K562 (cell line): ENCODE data around the gene OR7A10. TPM values are rescaled to one million over a fixed set of nuclear protein-coding genes. Genes with fewer than 3 reads are reported as not detected.

Experiments
- HDAC1 ChIP-seq, 2 experiments: fragments of 450-650 bp; IDR thresholded peaks; 2 replicates each; pipeline ENCODE4 v1.6.1; 2016 to 2017; ENCODE audit warnings: inconsistent platforms in 1 of 2, mild to moderate bottlenecking in 1 of 2, moderate library complexity in 1 of 2
- NR2C1 ChIP-seq, 2 experiments: fragments of 450-650 bp; IDR thresholded peaks; 2 replicates each; pipeline ENCODE4 v1.6.1; 2017; ENCODE audit warnings: mild to moderate bottlenecking in 2 of 2, antibody characterized with exemption in 1 of 2, inconsistent platforms in 1 of 2, missing compliant biosample characterization in 1 of 2, missing genetic modification characterization in 1 of 2
- POLR3G ChIP-seq: IDR thresholded peaks from 2 replicates; pipeline ENCODE4 v1.6.1; 2011; ENCODE audit not compliant: insufficient read length, insufficient replicate concordance; ENCODE audit errors: extremely low read depth
- U2AF1 ChIP-seq: fragments of 200-400 bp; formaldehyde crosslinking; optimal IDR thresholded peaks from 2 replicates; pipeline ENCODE3; 2017; ENCODE audit warnings: mild to moderate bottlenecking, low read depth, low read length, moderate library complexity
- ZBTB8A ChIP-seq: fragments of 450-650 bp; IDR thresholded peaks from 2 replicates; pipeline ENCODE4 v1.6.1; 2018; ENCODE audit warnings: mild to moderate bottlenecking, moderate library complexity; ENCODE audit not compliant: partially characterized antibody
- ZNF3 ChIP-seq: fragments of 250-450 bp; sonication (Bioruptor Pico); IDR thresholded peaks from 2 replicates; pipeline ENCODE4 v1.5.0; 2021; ENCODE audit warnings: mild to moderate bottlenecking, moderate library complexity
- polyA plus RNA-seq, 8 experiments: library from polyadenylated mRNA; depleted of rRNA in 4 of 8; stranded (reverse) in 5 of 8; unstranded in 3 of 8; fragments of >200 nt; fragmentation: Nextera tagmentation in 2 of 8; fragmentation: Illumina TruSeq in 1 of 8; extraction: Ambion mirVana in 2 of 8; extraction: Trizol in 1 of 8; gene quantifications; 2 replicates each; pipeline versions ENCODE4 v1.2.1 to v1.2.3, GENCODE V29; 2011 to 2014; ENCODE audit warnings: inconsistent platforms in 1 of 8, missing spikeins in 1 of 8
- total RNA-seq, 7 experiments: library from RNA; depleted of rRNA in 6 of 7; stranded (reverse); fragments of >200 nt in 6 of 7; fragmentation: Illumina TruSeq in 2 of 7; extraction: Trizol in 2 of 7; gene quantifications; 2 replicates each; pipeline versions ENCODE4 v1.2.1 to v1.2.3, GENCODE V29; 2011 to 2021; ENCODE audit warnings: low replicate concordance in 1 of 7
- TF ChIP-seq, protein P1 (sequence below): fragments of 450-650 bp; IDR thresholded peaks from 2 replicates; pipeline ENCODE4 v1.6.1; 2016; ENCODE audit warnings: mild to moderate bottlenecking, moderate library complexity
- TF ChIP-seq, protein P2 (sequence below): sonication (generic); formaldehyde crosslinking; IDR thresholded peaks from 2 replicates; pipeline ENCODE4 v1.8.0; 2022; ENCODE audit warnings: missing genetic modification reagents, mild to moderate bottlenecking, borderline replicate concordance
- TF ChIP-seq, protein P3 (sequence below): IDR thresholded peaks from 3 replicates; pipeline ENCODE4 v1.6.1; 2011; ENCODE audit warnings: borderline replicate concordance, mild to moderate bottlenecking; ENCODE audit not compliant: insufficient read length, insufficient read depth
- TF ChIP-seq, protein P4 (sequence below): fragments of 450-650 bp; IDR thresholded peaks from 2 replicates; pipeline ENCODE4 v1.6.1; 2017; ENCODE audit warnings: mild to moderate bottlenecking, moderate library complexity
- TF ChIP-seq, protein P5 (sequence below): sonication (generic); formaldehyde crosslinking; IDR thresholded peaks from 2 replicates; pipeline ENCODE4 v1.9.0; 2022; ENCODE audit warnings: mild to moderate bottlenecking, missing genetic modification reagents

OR7A10 gene
- total and polyA plus RNA-seq, 9 of the 15 experiments (the other 6 are each of a cell fraction or from before 2014, with no cell fraction given), result not detected

DNA sequence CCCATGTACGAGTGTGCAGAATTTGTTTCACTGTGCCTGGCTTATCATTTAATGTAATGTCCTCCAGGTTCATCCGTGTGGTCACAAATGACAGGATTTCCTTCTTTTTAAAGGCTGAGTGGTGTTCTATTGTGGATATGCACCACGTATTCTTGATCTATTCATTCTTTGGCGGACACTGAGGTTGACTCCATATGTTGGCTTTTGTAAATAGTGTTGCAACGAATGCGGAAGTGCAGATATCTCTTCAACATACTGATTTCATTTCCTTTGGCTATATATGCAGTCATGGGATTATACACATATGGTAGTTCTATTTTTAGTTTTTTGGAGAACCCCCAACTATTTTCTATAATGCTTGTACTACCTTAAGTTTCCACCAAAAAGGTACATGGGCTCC lies 26.8 kb downstream of the OR7A10 start (continued):
- TF ChIP-seq, protein P1, sequence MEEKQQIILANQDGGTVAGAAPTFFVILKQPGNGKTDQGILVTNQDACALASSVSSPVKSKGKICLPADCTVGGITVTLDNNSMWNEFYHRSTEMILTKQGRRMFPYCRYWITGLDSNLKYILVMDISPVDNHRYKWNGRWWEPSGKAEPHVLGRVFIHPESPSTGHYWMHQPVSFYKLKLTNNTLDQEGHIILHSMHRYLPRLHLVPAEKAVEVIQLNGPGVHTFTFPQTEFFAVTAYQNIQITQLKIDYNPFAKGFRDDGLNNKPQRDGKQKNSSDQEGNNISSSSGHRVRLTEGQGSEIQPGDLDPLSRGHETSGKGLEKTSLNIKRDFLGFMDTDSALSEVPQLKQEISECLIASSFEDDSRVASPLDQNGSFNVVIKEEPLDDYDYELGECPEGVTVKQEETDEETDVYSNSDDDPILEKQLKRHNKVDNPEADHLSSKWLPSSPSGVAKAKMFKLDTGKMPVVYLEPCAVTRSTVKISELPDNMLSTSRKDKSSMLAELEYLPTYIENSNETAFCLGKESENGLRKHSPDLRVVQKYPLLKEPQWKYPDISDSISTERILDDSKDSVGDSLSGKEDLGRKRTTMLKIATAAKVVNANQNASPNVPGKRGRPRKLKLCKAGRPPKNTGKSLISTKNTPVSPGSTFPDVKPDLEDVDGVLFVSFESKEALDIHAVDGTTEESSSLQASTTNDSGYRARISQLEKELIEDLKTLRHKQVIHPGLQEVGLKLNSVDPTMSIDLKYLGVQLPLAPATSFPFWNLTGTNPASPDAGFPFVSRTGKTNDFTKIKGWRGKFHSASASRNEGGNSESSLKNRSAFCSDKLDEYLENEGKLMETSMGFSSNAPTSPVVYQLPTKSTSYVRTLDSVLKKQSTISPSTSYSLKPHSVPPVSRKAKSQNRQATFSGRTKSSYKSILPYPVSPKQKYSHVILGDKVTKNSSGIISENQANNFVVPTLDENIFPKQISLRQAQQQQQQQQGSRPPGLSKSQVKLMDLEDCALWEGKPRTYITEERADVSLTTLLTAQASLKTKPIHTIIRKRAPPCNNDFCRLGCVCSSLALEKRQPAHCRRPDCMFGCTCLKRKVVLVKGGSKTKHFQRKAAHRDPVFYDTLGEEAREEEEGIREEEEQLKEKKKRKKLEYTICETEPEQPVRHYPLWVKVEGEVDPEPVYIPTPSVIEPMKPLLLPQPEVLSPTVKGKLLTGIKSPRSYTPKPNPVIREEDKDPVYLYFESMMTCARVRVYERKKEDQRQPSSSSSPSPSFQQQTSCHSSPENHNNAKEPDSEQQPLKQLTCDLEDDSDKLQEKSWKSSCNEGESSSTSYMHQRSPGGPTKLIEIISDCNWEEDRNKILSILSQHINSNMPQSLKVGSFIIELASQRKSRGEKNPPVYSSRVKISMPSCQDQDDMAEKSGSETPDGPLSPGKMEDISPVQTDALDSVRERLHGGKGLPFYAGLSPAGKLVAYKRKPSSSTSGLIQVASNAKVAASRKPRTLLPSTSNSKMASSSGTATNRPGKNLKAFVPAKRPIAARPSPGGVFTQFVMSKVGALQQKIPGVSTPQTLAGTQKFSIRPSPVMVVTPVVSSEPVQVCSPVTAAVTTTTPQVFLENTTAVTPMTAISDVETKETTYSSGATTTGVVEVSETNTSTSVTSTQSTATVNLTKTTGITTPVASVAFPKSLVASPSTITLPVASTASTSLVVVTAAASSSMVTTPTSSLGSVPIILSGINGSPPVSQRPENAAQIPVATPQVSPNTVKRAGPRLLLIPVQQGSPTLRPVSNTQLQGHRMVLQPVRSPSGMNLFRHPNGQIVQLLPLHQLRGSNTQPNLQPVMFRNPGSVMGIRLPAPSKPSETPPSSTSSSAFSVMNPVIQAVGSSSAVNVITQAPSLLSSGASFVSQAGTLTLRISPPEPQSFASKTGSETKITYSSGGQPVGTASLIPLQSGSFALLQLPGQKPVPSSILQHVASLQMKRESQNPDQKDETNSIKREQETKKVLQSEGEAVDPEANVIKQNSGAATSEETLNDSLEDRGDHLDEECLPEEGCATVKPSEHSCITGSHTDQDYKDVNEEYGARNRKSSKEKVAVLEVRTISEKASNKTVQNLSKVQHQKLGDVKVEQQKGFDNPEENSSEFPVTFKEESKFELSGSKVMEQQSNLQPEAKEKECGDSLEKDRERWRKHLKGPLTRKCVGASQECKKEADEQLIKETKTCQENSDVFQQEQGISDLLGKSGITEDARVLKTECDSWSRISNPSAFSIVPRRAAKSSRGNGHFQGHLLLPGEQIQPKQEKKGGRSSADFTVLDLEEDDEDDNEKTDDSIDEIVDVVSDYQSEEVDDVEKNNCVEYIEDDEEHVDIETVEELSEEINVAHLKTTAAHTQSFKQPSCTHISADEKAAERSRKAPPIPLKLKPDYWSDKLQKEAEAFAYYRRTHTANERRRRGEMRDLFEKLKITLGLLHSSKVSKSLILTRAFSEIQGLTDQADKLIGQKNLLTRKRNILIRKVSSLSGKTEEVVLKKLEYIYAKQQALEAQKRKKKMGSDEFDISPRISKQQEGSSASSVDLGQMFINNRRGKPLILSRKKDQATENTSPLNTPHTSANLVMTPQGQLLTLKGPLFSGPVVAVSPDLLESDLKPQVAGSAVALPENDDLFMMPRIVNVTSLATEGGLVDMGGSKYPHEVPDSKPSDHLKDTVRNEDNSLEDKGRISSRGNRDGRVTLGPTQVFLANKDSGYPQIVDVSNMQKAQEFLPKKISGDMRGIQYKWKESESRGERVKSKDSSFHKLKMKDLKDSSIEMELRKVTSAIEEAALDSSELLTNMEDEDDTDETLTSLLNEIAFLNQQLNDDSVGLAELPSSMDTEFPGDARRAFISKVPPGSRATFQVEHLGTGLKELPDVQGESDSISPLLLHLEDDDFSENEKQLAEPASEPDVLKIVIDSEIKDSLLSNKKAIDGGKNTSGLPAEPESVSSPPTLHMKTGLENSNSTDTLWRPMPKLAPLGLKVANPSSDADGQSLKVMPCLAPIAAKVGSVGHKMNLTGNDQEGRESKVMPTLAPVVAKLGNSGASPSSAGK, result no peak
- TF ChIP-seq U2AF1 (no peak), HDAC1 (IDR thresholded peaks at IDR 0.05) (no peak), NR2C1 (IDR thresholded peaks at IDR 0.05) (no peak), NR2C1 (tag; IDR thresholded peaks at IDR 0.05) (no peak), POLR3G (no peak), ZBTB8A (no peak), ZNF3 (no peak)
- TF ChIP-seq, protein P2, sequence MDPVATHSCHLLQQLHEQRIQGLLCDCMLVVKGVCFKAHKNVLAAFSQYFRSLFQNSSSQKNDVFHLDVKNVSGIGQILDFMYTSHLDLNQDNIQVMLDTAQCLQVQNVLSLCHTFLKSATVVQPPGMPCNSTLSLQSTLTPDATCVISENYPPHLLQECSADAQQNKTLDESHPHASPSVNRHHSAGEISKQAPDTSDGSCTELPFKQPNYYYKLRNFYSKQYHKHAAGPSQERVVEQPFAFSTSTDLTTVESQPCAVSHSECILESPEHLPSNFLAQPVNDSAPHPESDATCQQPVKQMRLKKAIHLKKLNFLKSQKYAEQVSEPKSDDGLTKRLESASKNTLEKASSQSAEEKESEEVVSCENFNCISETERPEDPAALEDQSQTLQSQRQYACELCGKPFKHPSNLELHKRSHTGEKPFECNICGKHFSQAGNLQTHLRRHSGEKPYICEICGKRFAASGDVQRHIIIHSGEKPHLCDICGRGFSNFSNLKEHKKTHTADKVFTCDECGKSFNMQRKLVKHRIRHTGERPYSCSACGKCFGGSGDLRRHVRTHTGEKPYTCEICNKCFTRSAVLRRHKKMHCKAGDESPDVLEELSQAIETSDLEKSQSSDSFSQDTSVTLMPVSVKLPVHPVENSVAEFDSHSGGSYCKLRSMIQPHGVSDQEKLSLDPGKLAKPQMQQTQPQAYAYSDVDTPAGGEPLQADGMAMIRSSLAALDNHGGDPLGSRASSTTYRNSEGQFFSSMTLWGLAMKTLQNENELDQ, result no peak
- TF ChIP-seq, protein P3, sequence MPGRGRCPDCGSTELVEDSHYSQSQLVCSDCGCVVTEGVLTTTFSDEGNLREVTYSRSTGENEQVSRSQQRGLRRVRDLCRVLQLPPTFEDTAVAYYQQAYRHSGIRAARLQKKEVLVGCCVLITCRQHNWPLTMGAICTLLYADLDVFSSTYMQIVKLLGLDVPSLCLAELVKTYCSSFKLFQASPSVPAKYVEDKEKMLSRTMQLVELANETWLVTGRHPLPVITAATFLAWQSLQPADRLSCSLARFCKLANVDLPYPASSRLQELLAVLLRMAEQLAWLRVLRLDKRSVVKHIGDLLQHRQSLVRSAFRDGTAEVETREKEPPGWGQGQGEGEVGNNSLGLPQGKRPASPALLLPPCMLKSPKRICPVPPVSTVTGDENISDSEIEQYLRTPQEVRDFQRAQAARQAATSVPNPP, result no peak
- TF ChIP-seq, protein P4, sequence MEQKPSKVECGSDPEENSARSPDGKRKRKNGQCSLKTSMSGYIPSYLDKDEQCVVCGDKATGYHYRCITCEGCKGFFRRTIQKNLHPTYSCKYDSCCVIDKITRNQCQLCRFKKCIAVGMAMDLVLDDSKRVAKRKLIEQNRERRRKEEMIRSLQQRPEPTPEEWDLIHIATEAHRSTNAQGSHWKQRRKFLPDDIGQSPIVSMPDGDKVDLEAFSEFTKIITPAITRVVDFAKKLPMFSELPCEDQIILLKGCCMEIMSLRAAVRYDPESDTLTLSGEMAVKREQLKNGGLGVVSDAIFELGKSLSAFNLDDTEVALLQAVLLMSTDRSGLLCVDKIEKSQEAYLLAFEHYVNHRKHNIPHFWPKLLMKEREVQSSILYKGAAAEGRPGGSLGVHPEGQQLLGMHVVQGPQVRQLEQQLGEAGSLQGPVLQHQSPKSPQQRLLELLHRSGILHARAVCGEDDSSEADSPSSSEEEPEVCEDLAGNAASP, result no peak
- TF ChIP-seq, protein P5, sequence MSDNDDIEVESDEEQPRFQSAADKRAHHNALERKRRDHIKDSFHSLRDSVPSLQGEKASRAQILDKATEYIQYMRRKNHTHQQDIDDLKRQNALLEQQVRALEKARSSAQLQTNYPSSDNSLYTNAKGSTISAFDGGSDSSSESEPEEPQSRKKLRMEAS (CRISPR knock-in tag), result no peak
